GM21786 (cell line): ENCODE data around the gene PROC.
A peak's percentile ranks its signal among the peaks of the same experiment; 100 is the strongest.

Experiments
- ATAC-seq: cut with Tn5 transposase; IDR thresholded peaks from one replicate; pipeline ENCODE4 v1.9.1; 2021; ENCODE audit not compliant: unreplicated experiment

PROC gene

GRCh38 chr2:127413200-127413599 lies 5.0 kb upstream of the PROC start:
- ATAC-seq: no peak

- no peak for ATAC-seq
These were observed 4.2 kb upstream of the PROC start for GRCh38 chr2:127413782-127414637.

- ATAC-seq: no peak
These were observed 3.3 kb upstream of the PROC start for GRCh38 chr2:127414638-127415592.

- ATAC-seq: peak; percentile 78
These were observed 2.4 kb upstream of the PROC start for GRCh38 chr2:127415593-127416505.

- ATAC-seq: peak; percentile 5
These were observed 1.7 kb upstream of the PROC start for GRCh38 chr2:127416506-127417001.

GRCh38 chr2:127417406-127417805 lies 821 bp upstream of the PROC start:
- no peak for ATAC-seq

- no peak for ATAC-seq
These were observed 844 bp downstream of the PROC start for GRCh38 chr2:127419112-127419430.

GRCh38 chr2:127419448-127420038 lies 1.3 kb downstream of the PROC start:
- ATAC-seq: no peak

- no peak for ATAC-seq
These were observed 2.0 kb downstream of the PROC start for GRCh38 chr2:127420039-127420864.

GRCh38 chr2:127421116-127421800 lies 3.0 kb downstream of the PROC start:
- ATAC-seq: no peak

- no peak for ATAC-seq
These were observed 3.8 kb downstream of the PROC start for GRCh38 chr2:127421871-127422558.

- ATAC-seq: no peak
These were observed 4.6 kb downstream of the PROC start for GRCh38 chr2:127422559-127423477.

- ATAC-seq: no peak
These were observed 5.2 kb downstream of the PROC start for GRCh38 chr2:127423478-127423843.

GRCh38 chr2:127423880-127424279 lies 5.7 kb downstream of the PROC start:
- ATAC-seq: no peak

GRCh38 chr2:127424598-127425520 lies 6.6 kb downstream of the PROC start:
- no peak for ATAC-seq
